ENCODE measurements around the gene SIRPA.

SIRPA gene

GRCh38 chr20:1952737-1953530 is 57.7 kb downstream of the SIRPA start:
- DNase-seq: no peak

GRCh38 chr20:1953621-1954020 is 58.4 kb downstream of the SIRPA start:
- no peak for DNase-seq

GRCh38 chr20:1955217-1955616 is 60.0 kb downstream of the SIRPA start:
- DNase-seq: no peak

DNA sequence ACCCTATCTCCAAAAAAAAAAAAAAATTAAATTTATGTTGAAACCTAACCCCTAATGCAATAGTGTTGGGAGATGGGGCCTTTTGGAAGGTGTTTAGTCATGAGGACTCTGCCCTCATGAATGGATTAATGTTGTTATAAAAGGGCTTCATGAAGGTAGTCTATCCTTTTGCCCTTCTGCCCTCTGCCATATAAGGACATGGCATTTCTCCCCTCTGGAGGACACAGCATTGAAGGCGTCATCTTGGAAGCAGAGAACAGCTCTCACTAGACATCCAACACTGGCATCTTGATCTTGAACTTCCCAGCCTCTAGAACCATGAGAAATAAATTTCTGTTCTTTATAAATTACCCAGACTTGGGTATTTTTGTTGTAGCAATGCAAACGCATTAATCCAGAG is 63.2 kb downstream of the SIRPA start:
- DNase-seq: no peak

GRCh38 chr20:1959156-1959555 is 63.9 kb downstream of the SIRPA start:
- DNase-seq: no peak

GRCh38 chr20:1961374-1961773 is 66.2 kb downstream of the SIRPA start:
- no peak for DNase-seq

- no peak for DNase-seq
These were observed 68.9 kb downstream of the SIRPA start for GRCh38 chr20:1964061-1964460.

GRCh38 chr20:1964659-1965405 is 69.6 kb downstream of the SIRPA start:
- DNase-seq: peak in 1 of 2 donors; percentile 5

DNA sequence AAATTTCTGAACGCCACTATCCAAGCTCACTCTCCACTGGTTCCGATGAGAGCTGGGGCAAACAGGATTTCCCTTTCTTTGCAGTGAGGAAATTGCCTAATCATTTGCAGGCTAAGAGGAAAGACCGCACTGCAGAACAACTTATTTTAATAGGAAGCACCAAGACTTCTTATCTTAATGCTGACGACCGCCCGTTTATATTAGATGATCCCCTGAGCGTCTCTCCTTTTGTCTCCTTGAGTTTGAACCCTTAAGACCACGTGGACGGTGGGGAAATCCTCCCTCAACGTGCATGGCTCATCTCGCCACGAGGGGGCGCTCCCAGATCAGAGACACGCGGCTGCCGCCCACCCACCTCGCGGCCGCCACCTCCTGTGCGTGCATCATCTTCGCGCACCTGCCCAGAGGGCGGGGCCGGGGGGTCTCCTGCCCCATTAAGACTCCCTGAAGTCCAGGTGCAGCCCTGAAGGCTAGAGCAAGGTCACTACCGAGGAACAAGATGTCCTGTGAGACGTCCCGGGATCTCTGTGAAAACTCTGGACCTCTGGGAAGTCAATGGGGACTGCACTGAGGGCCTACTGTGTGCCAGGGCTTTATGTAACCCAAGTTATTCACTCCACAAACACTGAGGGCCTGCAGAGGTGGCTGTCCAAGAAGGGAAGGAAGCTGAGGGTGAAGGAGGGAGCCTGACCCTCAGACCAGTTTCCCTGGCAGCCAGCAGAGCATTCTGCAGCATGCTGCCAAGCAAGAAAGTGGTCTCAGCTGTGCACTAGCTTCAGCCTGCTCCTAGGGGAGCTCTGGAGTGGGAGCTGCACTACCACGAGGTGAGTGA is 70.5 kb downstream of the SIRPA start:
- DNase-seq: peak; percentile 85 to 89

- no peak for DNase-seq
These were observed 73.8 kb downstream of the SIRPA start for GRCh38 chr20:1968964-1969363.

DNA sequence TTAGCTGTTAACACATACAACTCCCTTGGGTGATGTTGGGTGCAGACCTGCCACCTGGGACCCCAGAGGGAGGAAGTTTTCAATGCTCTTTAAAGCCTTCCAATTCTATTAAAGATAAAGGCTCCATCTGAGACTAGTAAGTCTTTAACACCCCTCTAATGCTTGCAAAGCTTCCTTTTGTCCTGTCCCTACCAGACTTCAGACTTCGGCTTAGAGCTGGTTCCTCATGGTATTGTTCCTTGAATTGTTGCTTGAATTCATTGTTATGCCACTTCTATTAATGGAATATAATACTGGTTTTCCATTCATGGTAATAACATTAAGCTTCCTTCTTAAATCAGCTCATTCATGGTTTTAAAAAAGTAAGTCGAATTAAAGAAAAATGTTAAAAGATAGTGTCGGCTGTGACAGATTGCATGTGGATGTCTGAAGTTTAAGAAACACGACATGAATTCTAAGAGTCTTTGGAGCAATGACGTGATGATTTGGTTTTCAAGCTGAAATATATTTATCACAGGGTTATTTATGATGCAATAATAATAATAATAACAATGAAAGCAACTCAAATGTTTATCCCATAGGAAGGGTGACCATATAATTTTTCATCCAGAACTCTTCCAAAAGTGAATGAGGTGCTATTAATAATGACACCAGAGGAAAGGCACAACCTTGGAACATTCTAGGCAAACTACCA is 76.8 kb downstream of the SIRPA start:
- no peak for DNase-seq

DNA sequence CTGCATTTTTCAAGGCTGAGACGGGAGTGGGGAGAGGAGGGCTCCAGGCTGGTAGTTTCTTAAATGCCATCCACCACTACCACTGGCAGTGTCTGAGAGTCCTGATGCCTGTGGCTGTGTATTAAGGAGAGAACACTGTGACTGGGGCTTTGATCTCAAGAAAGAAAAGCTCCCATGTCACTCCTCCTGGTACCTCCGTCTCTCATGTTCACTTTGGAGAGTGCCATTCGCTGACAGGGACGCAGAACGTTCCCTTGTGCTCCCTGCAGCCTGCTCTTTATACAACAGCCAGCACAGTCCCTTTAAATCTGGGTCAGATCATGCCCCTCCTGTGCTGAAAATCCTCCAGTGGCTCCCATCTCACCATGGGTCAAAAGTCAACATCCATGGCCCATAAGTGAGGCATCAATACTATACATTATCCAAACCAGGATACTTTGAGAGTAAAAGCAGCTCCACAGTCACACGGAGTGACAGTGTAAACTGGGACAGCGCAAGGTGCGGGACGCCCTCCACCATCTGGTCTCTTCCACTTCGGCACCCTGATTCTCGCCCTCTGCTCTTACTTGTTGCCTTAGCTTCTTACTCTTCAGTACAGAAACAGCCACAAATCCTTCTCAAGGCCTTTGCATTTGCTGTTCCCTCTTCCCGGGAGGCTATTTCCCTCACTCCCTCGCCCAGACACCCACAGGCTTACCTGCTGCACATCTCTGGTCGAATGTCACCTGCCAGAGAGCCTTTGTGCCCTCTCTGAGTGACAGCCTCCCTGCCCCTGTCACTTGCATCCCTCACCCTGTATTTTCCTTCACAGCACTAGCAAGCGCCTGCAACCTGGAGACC is 78.6 kb downstream of the SIRPA start:
- DNase-seq: no peak

DNA sequence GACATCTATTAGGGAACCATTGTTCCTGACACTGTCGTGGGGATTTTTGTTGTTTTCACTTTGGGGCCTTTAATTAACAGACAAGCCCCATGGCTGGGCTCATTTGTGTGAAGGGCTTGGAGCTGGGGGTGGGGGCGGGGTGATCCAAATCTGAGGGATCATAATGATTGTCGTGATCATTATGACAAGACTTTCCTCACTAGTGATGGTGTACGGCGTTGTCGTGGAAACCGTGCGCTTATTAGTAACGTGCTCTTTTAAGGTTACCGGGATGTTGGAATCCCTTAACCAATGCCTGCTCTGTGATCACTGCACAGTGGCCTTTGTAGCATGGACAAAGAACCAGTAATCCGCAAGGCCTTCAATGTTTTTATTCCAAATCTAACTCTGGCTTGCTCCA is 80.1 kb downstream of the SIRPA start:
- no peak for DNase-seq

GRCh38 chr20:1979106-1979778 is 84.0 kb downstream of the SIRPA start:
- DNase-seq: no peak

DNA sequence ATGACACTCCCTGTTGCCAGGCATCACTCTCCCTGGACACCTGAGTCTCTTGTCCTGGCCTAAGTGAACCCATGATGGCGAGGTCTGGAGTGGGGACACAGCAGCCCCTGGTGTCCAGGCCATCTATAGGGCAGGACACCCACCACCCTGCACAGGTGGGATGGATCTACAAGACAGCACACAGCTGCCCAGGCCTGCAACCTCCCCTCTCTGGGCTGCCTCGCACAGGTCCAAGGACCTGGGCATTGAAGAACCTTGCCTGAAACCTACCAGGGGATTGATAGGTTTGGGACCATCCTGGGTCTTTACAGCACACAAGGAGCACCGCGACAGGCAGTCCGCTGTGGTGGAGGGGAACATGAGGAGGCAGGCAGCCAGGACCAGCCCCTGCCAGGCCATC is 87.5 kb downstream of the SIRPA start:
- DNase-seq: no peak

- no peak for DNase-seq
These were observed 88.1 kb downstream of the SIRPA start for GRCh38 chr20:1983301-1983700.

DNA sequence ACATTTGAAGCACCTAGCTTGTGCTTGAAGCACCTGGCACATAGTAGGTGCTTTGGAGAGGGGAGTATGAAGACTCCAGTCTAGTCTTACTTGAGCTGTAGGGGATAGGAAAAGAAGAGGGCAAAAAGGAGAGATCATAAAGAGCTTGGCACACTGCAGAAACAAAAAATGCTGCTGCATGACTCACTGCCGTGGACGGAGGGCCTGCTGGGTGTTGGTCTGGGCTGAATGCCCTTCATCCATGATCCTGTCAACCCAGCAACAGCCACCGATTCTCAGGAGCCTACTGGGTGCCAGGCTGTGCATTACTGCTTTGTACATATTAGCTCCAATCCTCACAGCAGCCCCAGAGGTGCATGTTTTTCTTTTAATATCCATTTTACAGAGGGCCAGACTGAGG is 92.6 kb downstream of the SIRPA start:
- DNase-seq: no peak

Data from stimulated activated CD4-positive, alpha-beta T cell treated with anti-CD3 and anti-CD28 coated beads, Interleukin-2, amount 100 ng/mL, for 48 hours (primary cell).